ENCODE data around the gene GPR68.

Gene GPR68

DNA sequence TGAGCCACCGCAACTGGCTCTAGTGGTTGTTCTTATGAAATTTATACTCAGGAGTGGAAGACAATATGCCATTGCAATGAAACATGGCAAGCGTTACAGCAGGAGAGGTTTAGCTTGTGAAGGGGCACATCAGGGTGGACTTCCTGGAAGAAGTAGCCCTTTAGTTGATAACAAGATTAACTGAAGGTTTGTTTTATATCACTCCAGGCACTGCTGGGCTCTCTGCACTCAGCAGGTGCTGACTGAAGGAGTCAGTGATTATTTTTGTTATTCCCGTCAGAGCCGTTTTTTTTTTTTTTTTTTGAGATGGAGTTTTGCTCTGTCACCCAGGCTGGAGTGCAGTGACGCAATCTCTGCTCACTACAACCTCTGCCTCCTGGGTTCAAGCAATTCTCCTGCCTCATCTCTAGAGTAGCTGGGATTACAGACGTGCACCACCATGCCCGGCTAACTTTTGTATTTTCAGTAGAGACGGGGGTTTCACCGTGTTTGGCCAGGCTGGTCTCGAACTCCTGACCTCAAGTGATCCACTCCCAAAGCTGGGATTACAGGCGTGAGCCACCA is 17.6 kb upstream of the GPR68 start:
- H3K36me3 ChIP-seq (ENCODE audit: control insufficient read depth, low read length): no peaks in the 10 kb centered on the region
- no peaks in the 10 kb centered on the region for H3K79me2 ChIP-seq (ENCODE audit: control insufficient read depth, low read length)
- no peak overlapping the region for H3K27ac ChIP-seq (ENCODE audit: low read depth, low read length)
- H3K27me3 ChIP-seq (ENCODE audit: control insufficient read depth, low read length): peaks cover 8% of the 10 kb centered on the region; the same call in 1 of the 2 replicates
- H3F3A ChIP-seq (ENCODE audit: control insufficient read depth, insufficient read depth): peaks cover 19% of the 10 kb centered on the region
- H3K9me3 ChIP-seq (ENCODE audit: control insufficient read depth, insufficient read depth, low read length): no peaks in the 10 kb centered on the region
- H3K4me1 ChIP-seq (ENCODE audit: control insufficient read depth, low read length): peaks cover 63% of the 10 kb centered on the region
- TF ChIP-seq, protein P1, sequence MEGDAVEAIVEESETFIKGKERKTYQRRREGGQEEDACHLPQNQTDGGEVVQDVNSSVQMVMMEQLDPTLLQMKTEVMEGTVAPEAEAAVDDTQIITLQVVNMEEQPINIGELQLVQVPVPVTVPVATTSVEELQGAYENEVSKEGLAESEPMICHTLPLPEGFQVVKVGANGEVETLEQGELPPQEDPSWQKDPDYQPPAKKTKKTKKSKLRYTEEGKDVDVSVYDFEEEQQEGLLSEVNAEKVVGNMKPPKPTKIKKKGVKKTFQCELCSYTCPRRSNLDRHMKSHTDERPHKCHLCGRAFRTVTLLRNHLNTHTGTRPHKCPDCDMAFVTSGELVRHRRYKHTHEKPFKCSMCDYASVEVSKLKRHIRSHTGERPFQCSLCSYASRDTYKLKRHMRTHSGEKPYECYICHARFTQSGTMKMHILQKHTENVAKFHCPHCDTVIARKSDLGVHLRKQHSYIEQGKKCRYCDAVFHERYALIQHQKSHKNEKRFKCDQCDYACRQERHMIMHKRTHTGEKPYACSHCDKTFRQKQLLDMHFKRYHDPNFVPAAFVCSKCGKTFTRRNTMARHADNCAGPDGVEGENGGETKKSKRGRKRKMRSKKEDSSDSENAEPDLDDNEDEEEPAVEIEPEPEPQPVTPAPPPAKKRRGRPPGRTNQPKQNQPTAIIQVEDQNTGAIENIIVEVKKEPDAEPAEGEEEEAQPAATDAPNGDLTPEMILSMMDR (IDR thresholded peaks at IDR 0.05; ENCODE audit: low read depth, low read length, poor library complexity, severe bottlenecking): no peak
- TF ChIP-seq EZH2phosphoT487 (IDR thresholded peaks at IDR 0.05; ENCODE audit: borderline replicate concordance, low read length): no peak
- no peaks in the 10 kb centered on the region for H3K9me2 ChIP-seq (replicated peaks; ENCODE audit: control insufficient read depth, low read length)
- H3K4me3 ChIP-seq (ENCODE audit: low read length): no peak overlapping the region
- H4K20me1 ChIP-seq (ENCODE audit: control insufficient read depth, insufficient read depth, low read depth, low read length): no peaks in the 10 kb centered on the region
- H3K4me2 ChIP-seq (ENCODE audit: low read length): 0 out of 2 replicates have a peak overlapping the region, but pooled peaks have one; percentile 23

DNA sequence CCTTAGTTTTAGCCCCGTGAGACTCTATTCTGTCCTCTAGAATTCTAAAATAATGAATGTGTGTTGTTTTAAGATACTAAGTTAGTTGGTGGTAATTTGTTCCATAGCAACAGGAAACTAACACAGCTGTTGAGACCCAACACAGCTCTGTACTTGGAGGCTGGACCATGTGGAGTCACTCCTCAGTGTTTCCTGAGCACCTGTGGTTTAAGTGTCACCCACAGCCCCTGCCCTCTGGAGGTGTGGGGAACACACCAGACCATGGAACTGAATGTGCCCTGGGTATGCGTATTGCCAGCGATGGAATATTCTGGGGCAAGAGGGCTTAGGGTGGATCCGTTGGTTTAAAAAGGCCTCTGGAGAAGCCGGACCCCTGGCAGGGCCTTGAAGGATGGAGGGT is 16.6 kb upstream of the GPR68 start:
- Histone ChIP-seq H3K9me2 (replicated peaks; ENCODE audit: control insufficient read depth, low read length) (no peaks in the 10 kb centered on the region), H4K20me1 (ENCODE audit: control insufficient read depth, insufficient read depth, low read depth, low read length) (no peaks in the 10 kb centered on the region), H3K27ac (ENCODE audit: low read depth, low read length) (0 out of 2 replicates have a peak overlapping the region, but pooled peaks have one; percentile 4), H3K36me3 (ENCODE audit: control insufficient read depth, low read length) (no peaks in the 10 kb centered on the region), H3K27me3 (ENCODE audit: control insufficient read depth, low read length) (peaks cover 8% of the 10 kb centered on the region; the same call in 1 of the 2 replicates), H3K79me2 (ENCODE audit: control insufficient read depth, low read length) (no peaks in the 10 kb centered on the region), H3K4me3 (ENCODE audit: low read length) (no peak overlapping the region), H3F3A (ENCODE audit: control insufficient read depth, insufficient read depth) (peaks cover 13% of the 10 kb centered on the region), H3K9me3 (ENCODE audit: control insufficient read depth, insufficient read depth, low read length) (no peaks in the 10 kb centered on the region), H3K4me2 (ENCODE audit: low read length) (peak overlapping the region; percentile 26), H3K4me1 (ENCODE audit: control insufficient read depth, low read length) (peaks cover 70% of the 10 kb centered on the region)
- TF ChIP-seq, protein P1 (IDR thresholded peaks at IDR 0.05; ENCODE audit: low read depth, low read length, poor library complexity, severe bottlenecking): no peak
- no peak for TF ChIP-seq EZH2phosphoT487 (IDR thresholded peaks at IDR 0.05; ENCODE audit: borderline replicate concordance, low read length)

DNA sequence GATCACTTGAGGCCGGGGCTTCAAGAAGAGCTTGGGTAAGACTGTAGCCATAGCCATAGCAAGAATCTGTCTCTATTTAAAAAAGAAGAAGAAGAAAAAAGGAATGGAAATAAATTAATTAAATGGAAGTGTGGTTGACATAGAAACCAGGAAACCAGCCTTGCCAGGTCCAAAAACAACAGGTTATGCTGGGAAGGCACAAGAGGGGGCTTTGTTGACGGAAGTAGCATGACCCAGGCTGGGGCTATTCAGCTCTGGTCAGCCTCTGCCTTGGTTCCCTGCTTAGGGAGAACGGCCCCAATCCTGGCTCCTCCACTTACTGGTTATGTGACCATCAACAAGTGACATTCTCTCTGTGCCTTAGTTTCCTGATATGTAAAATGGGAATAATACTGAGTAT is 14.4 kb upstream of the GPR68 start:
- Histone ChIP-seq H3K4me3 (ENCODE audit: low read length) (no peak overlapping the region), H3K4me1 (ENCODE audit: control insufficient read depth, low read length) (peaks cover 76% of the 10 kb centered on the region), H4K20me1 (ENCODE audit: control insufficient read depth, insufficient read depth, low read depth, low read length) (no peaks in the 10 kb centered on the region), H3K27me3 (ENCODE audit: control insufficient read depth, low read length) (no peaks in the 10 kb centered on the region), H3K9me3 (ENCODE audit: control insufficient read depth, insufficient read depth, low read length) (no peaks in the 10 kb centered on the region), H3F3A (ENCODE audit: control insufficient read depth, insufficient read depth) (peaks cover 19% of the 10 kb centered on the region), H3K9me2 (replicated peaks; ENCODE audit: control insufficient read depth, low read length) (no peaks in the 10 kb centered on the region), H3K4me2 (ENCODE audit: low read length) (no peak overlapping the region), H3K79me2 (ENCODE audit: control insufficient read depth, low read length) (no peaks in the 10 kb centered on the region), H3K27ac (ENCODE audit: low read depth, low read length) (no peak overlapping the region), H3K36me3 (ENCODE audit: control insufficient read depth, low read length) (no peaks in the 10 kb centered on the region)
- no peak for TF ChIP-seq EZH2phosphoT487 (IDR thresholded peaks at IDR 0.05; ENCODE audit: borderline replicate concordance, low read length)

DNA sequence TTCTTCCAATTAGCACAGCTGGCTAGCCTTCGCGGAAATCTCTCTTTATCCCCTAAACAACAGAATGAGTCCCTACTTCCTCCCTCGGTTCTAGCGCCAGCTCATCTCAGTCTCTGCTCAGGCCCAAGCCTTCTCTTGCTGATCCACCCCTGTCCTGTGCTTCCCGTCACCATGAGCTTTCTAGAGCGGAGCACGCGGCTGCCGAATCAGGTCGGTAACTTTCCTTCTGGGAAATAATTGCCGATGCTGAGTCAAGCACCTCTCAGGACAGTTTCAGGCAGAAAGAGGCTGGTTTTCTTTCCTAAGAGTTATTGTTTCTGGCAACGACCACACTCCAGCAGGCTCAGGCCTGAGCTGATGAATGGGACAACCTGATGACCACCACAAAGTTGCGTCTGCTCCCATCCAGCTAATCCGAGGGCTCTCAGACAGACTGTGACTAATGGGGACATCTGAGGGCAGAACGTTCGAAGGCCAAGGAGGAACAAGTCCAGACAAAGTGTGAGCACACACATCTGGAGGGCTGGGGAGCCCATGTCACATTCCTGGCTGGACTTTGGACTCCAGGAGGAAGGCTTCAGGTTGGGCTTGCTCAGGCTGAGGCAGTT is 13.6 kb upstream of the GPR68 start:
- peaks cover 19% of the 10 kb centered on the region for H3F3A ChIP-seq (ENCODE audit: control insufficient read depth, insufficient read depth)
- H3K79me2 ChIP-seq (ENCODE audit: control insufficient read depth, low read length): no peaks in the 10 kb centered on the region
- no peaks in the 10 kb centered on the region for H3K9me3 ChIP-seq (ENCODE audit: control insufficient read depth, insufficient read depth, low read length)
- H3K4me1 ChIP-seq (ENCODE audit: control insufficient read depth, low read length): peaks cover 75% of the 10 kb centered on the region
- H3K36me3 ChIP-seq (ENCODE audit: control insufficient read depth, low read length): no peaks in the 10 kb centered on the region
- no peaks in the 10 kb centered on the region for H3K9me2 ChIP-seq (replicated peaks; ENCODE audit: control insufficient read depth, low read length)
- H3K27ac ChIP-seq (ENCODE audit: low read depth, low read length): 0 out of 2 replicates have a peak overlapping the region, but pooled peaks have one; percentile 27
- no peak for TF ChIP-seq EZH2phosphoT487 (IDR thresholded peaks at IDR 0.05; ENCODE audit: borderline replicate concordance, low read length)
- TF ChIP-seq, protein P1 (IDR thresholded peaks at IDR 0.05; ENCODE audit: low read depth, low read length, poor library complexity, severe bottlenecking): no peak
- no peaks in the 10 kb centered on the region for H4K20me1 ChIP-seq (ENCODE audit: control insufficient read depth, insufficient read depth, low read depth, low read length)
- H3K4me3 ChIP-seq (ENCODE audit: low read length): no peak overlapping the region
- H3K27me3 ChIP-seq (ENCODE audit: control insufficient read depth, low read length): no peaks in the 10 kb centered on the region
- H3K4me2 ChIP-seq (ENCODE audit: low read length): peak overlapping the region; percentile 55
